Mesendoderm (in vitro differentiated cells): Measurements from ENCODE around the gene AXIN1.
"Not testable (repeated sequence)": the region's sequence is repeated elsewhere in the genome, so short reads cannot be mapped to it uniquely, and the experiment has no call there.

Experiments used
- DNase-seq: peaks from one replicate; pipeline ENCODE4 v3.0.0; 2013
- H2AK5ac ChIP-seq: 2 replicates; pipeline ENCODE4 v1.6.1; 2013; ENCODE audit warnings: low read length, inconsistent platforms
- H2BK120ac ChIP-seq: 2 replicates; pipeline ENCODE4 v1.6.1; 2013; ENCODE audit warnings: low read depth, mild to moderate bottlenecking, low read length, moderate library complexity, mixed read lengths
- H2BK15ac ChIP-seq: replicated peaks from 2 replicates; pipeline ENCODE4 v1.6.1; 2013; ENCODE audit warnings: low read depth, mild to moderate bottlenecking, moderate library complexity
- H2BK5ac ChIP-seq: 2 replicates; pipeline ENCODE4 v1.6.1; 2013; ENCODE audit warnings: low read length, inconsistent platforms
- H3K18ac ChIP-seq: 2 replicates; pipeline ENCODE4 v1.6.1; 2013; ENCODE audit warnings: mild to moderate bottlenecking, low read length, mixed read lengths
- H3K23ac ChIP-seq: one replicate; pipeline ENCODE4 v1.6.1; 2013; ENCODE audit warnings: low read length
- H3K27ac ChIP-seq: 2 replicates; pipeline ENCODE4 v1.5.1; 2013; ENCODE audit warnings: low read depth, mild to moderate bottlenecking, inconsistent platforms, low read length, moderate library complexity
- H3K27me3 ChIP-seq: 2 replicates; pipeline ENCODE4 v1.6.1; 2013; ENCODE audit warnings: low read length, control low read depth, mild to moderate bottlenecking, inconsistent platforms; ENCODE audit not compliant: insufficient read depth, poor library complexity
- H3K36me3 ChIP-seq: 2 replicates; pipeline ENCODE4 v1.6.1; 2013; ENCODE audit warnings: low read length, inconsistent platforms; ENCODE audit not compliant: control insufficient read depth, insufficient read depth
- H3K4ac ChIP-seq: one replicate; pipeline ENCODE4 v1.6.1; 2013; ENCODE audit warnings: low read depth, mild to moderate bottlenecking, low read length, moderate library complexity
- H3K4me1 ChIP-seq: 2 replicates; pipeline ENCODE4 v1.6.1; 2013; ENCODE audit warnings: low read depth, low read length, inconsistent platforms; ENCODE audit not compliant: control insufficient read depth
- H3K4me2 ChIP-seq: 2 replicates; pipeline ENCODE4 v1.6.1; 2013; ENCODE audit warnings: low read length
- H3K4me3 ChIP-seq: 2 replicates; pipeline ENCODE4 v1.5.1; 2013; ENCODE audit warnings: mild to moderate bottlenecking, low read length
- H3K56ac ChIP-seq: one replicate; pipeline ENCODE4 v1.6.1; 2013; ENCODE audit warnings: low read length
- H3K79me1 ChIP-seq: 2 replicates; pipeline ENCODE4 v1.6.1; 2013; ENCODE audit warnings: low read length, inconsistent platforms
- H3K79me2 ChIP-seq: 2 replicates; pipeline ENCODE4 v1.6.1; 2013; ENCODE audit warnings: mild to moderate bottlenecking, low read length; ENCODE audit not compliant: control insufficient read depth, insufficient read depth
- H3K9ac ChIP-seq: 2 replicates; pipeline ENCODE4 v1.6.1; 2013; ENCODE audit warnings: low read length, inconsistent platforms
- H4K5ac ChIP-seq: one replicate; pipeline ENCODE4 v1.6.1; 2013; ENCODE audit warnings: low read length
- H4K8ac ChIP-seq: one replicate; pipeline ENCODE4 v1.6.1; 2013; ENCODE audit warnings: low read depth, mild to moderate bottlenecking, control low read depth, low read length, moderate library complexity
- WGBS: extraction: QIAGEN DNeasy Blood & Tissue Kit; methylation state at CpG from one replicate; pipeline ENCODE4 v1.1.7; 2013; ENCODE audit warnings: low lambda C conversion rate, missing lambda C conversion rate; ENCODE audit not compliant: insufficient coverage; ENCODE audit errors: extremely low coverage; 5-methylcytosine and 5-hydroxymethylcytosine counted together

The AXIN1 gene

DNA sequence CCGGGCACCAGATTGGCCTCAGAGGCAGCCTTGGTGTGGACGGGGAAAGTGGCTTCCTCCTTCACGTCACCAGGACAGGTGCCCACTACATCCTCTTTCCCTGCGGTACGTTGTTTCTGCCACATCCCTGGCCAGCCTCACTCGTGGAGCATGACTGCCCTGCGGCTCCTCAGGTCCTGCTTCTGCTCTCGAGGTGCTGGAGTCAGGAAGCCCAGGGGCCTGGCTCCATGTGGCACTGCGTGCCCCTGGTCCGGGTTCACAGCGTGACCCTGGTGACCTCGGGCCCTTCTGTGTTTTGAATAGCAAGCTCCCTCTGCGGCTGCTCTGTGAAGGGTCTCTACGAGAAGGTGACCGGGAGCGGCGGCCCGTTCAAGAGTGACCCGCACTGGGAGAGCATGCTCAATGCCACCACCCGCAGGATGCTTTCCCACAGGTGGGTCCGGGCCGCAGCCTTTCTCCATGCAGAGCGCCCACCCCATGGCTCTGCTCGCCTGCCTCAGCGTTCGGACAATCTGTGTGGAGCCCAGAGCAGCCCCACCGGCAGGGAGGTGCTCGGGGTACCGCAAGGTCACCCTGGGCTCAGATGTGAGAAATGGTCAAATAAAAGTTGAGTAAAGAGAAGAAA lies 90.3 kb downstream of the AXIN1 start:
- no peak for DNase-seq
- no peak overlapping the region for H2AK5ac ChIP-seq
- no peak overlapping the region for H3K18ac ChIP-seq
- no peaks in the 10 kb centered on the region for H3K27me3 ChIP-seq
- H2BK15ac ChIP-seq, result no peak overlapping the region
- H3K4me1 ChIP-seq, result no peaks in the 10 kb centered on the region
- no peak overlapping the region for H2BK5ac ChIP-seq
- no peak overlapping the region for H3K27ac ChIP-seq
- H3K79me2 ChIP-seq, result no peaks in the 10 kb centered on the region
- WGBS, result no CpG with 5 or more reads among the region's 29 CpGs
- H4K8ac ChIP-seq, result no peak overlapping the region
- no peaks in the 10 kb centered on the region for H3K79me1 ChIP-seq
- no peak overlapping the region for H3K4me2 ChIP-seq
- H3K4me3 ChIP-seq, result no peak overlapping the region
- H2BK120ac ChIP-seq, result no peak overlapping the region
- H3K56ac ChIP-seq, result no peak overlapping the region
- no peak overlapping the region for H4K5ac ChIP-seq
- peaks cover 2% of the 10 kb centered on the region for H3K36me3 ChIP-seq
- no peak overlapping the region for H3K23ac ChIP-seq
- H3K4ac ChIP-seq, result no peak overlapping the region
- no peak overlapping the region for H3K9ac ChIP-seq

DNA sequence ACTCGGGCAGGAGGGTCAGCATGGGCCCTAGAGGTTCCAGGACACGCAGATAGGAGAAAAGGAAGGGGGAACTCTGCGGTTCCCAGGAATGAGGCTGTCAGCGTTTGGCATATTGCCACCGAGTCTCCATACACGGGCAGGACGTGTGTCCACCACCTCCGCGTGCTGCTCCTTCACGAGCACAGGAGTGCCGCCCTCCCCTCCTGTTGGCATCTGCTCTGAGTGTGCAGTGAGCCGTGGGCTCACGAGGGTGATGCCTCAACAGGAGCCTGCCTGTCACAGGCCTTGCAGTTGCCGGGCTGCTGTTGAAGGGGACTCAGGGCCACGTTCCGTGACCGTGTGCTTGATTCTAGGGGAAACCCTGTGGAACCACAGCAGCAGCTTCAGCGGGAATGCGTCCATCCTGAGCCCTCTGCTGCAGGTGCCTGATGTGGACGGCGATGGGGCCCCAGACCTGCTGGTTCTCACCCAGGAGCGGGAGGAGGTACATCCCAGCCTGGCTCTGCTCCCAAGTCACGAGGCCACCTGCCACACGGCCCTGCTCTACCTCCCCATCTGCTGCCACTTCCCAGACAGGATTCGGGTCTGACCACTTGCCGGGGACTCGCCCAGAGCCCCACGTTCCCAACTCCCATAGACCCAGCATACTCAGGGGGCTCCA lies 91.4 kb downstream of the AXIN1 start:
- no peak overlapping the region for H2AK5ac ChIP-seq
- H3K79me1 ChIP-seq, result no peaks in the 10 kb centered on the region
- H3K4me1 ChIP-seq, result no peaks in the 10 kb centered on the region
- DNase-seq, result no peak
- no peak overlapping the region for H3K23ac ChIP-seq
- H3K4ac ChIP-seq, result no peak overlapping the region
- H3K27me3 ChIP-seq, result no peaks in the 10 kb centered on the region
- H2BK5ac ChIP-seq, result no peak overlapping the region
- no peak overlapping the region for H4K5ac ChIP-seq
- no peak overlapping the region for H3K56ac ChIP-seq
- H3K9ac ChIP-seq, result no peak overlapping the region
- H2BK120ac ChIP-seq, result no peak overlapping the region
- H3K27ac ChIP-seq, result no peak overlapping the region
- no peak overlapping the region for H2BK15ac ChIP-seq
- no peaks in the 10 kb centered on the region for H3K79me2 ChIP-seq
- WGBS, result no CpG with 5 or more reads among the region's 28 CpGs
- peaks cover 2% of the 10 kb centered on the region for H3K36me3 ChIP-seq
- no peak overlapping the region for H3K18ac ChIP-seq
- H3K4me2 ChIP-seq, result no peak overlapping the region
- no peak overlapping the region for H3K4me3 ChIP-seq
- no peak overlapping the region for H4K8ac ChIP-seq

DNA sequence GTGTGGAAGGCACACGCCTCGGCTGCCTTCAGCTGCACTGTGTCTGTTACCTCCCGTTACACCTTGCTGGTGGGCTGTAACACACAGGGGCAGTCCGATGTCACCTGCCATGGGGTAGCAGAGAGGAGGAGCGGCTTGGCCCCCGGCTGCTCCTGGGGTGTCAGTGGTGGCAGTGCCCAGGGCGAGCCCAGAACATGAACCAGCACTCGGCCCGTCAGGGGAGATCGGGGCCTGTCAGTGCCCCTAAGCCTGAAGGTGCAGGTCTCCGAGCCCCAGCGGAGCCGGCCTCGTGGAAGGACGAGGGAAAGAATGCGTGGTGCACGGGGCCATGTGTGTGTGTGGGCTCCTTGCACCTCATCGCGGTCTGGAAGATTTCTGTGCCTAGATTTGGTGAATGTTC lies 92.2 kb downstream of the AXIN1 start:
- Histone ChIP-seq H4K5ac (no peak overlapping the region), H3K27ac (no peak overlapping the region), H2BK5ac (no peak overlapping the region), H3K4me1 (no peaks in the 10 kb centered on the region), H3K23ac (no peak overlapping the region), H3K36me3 (peaks cover 5% of the 10 kb centered on the region), H3K4me2 (no peak overlapping the region), H3K9ac (no peak overlapping the region), H3K79me1 (no peaks in the 10 kb centered on the region), H3K79me2 (no peaks in the 10 kb centered on the region), H3K27me3 (no peaks in the 10 kb centered on the region), H4K8ac (no peak overlapping the region), H3K18ac (no peak overlapping the region), H2BK15ac (no peak overlapping the region), H3K4me3 (no peak overlapping the region), H2BK120ac (no peak overlapping the region), H2AK5ac (no peak overlapping the region), H3K4ac (no peak overlapping the region), H3K56ac (no peak overlapping the region)
- WGBS, result no CpG with 5 or more reads among the region's 19 CpGs
- no peak for DNase-seq

DNA sequence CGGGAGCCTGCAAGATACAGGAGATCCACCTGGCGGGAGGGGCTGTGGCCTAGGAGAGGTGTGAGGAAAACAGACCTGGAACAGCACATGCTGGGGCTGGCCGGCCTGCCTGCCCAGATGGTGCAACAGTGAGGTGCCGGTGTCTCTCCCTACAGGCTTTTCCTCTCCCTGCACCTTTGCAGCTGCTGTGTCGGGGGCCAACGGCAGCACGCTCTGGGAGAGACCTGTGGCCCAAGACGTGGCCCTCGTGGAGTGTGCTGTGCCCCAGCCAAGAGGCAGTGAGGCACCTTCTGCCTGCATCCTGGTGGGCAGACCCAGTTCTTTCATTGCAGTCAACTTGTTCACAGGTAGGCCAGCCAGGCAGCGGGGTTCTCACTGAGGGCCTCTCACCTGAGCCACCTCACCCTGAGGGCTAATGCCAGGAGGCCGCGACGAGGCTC lies 92.7 kb downstream of the AXIN1 start:
- no peak overlapping the region for H3K18ac ChIP-seq
- no peak overlapping the region for H3K4me3 ChIP-seq
- no peak overlapping the region for H4K5ac ChIP-seq
- H2BK5ac ChIP-seq, result no peak overlapping the region
- H3K4me1 ChIP-seq, result no peaks in the 10 kb centered on the region
- peaks cover 5% of the 10 kb centered on the region for H3K36me3 ChIP-seq
- no peak overlapping the region for H3K56ac ChIP-seq
- H2AK5ac ChIP-seq, result no peak overlapping the region
- no peaks in the 10 kb centered on the region for H3K79me2 ChIP-seq
- H3K9ac ChIP-seq, result no peak overlapping the region
- no peaks in the 10 kb centered on the region for H3K27me3 ChIP-seq
- H4K8ac ChIP-seq, result no peak overlapping the region
- no peaks in the 10 kb centered on the region for H3K79me1 ChIP-seq
- H2BK15ac ChIP-seq, result no peak overlapping the region
- DNase-seq, result no peak
- no peak overlapping the region for H3K23ac ChIP-seq
- H3K4me2 ChIP-seq, result no peak overlapping the region
- WGBS, result no CpG with 5 or more reads among the region's 13 CpGs
- no peak overlapping the region for H2BK120ac ChIP-seq
- H3K27ac ChIP-seq, result no peak overlapping the region
- no peak overlapping the region for H3K4ac ChIP-seq

DNA sequence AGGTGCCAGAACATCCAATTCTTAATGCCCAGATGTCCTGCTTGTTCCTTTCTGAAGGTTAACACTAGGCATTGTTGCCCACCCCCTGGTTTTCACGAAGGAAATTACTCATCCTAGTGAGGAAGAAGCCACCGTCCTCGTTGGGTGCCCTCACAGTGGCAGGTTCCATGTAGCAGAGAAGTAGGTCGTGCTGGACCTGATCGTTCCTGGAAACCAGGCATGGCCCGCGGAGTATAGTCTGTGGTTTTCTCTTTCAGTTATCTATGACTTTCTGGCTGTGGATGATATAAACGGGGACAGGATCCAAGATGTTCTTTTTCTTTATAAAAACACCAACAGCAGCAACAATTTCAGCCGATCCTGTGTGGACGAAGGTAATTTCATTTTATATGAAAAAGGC lies 93.3 kb downstream of the AXIN1 start:
- H3K23ac ChIP-seq, result no peak overlapping the region
- no peak overlapping the region for H2AK5ac ChIP-seq
- H2BK15ac ChIP-seq, result no peak overlapping the region
- no peak overlapping the region for H3K9ac ChIP-seq
- peaks cover 5% of the 10 kb centered on the region for H3K36me3 ChIP-seq
- WGBS, result no CpG with 5 or more reads among the region's 10 CpGs
- H3K4me2 ChIP-seq, result no peak overlapping the region
- H3K4me1 ChIP-seq, result no peaks in the 10 kb centered on the region
- H3K79me2 ChIP-seq, result no peaks in the 10 kb centered on the region
- no peak for DNase-seq
- H2BK5ac ChIP-seq, result no peak overlapping the region
- no peak overlapping the region for H2BK120ac ChIP-seq
- H3K79me1 ChIP-seq, result no peaks in the 10 kb centered on the region
- no peak overlapping the region for H3K56ac ChIP-seq
- no peak overlapping the region for H3K18ac ChIP-seq
- H3K4ac ChIP-seq, result no peak overlapping the region
- H4K8ac ChIP-seq, result no peak overlapping the region
- H3K27ac ChIP-seq, result no peak overlapping the region
- H3K4me3 ChIP-seq, result no peak overlapping the region
- H4K5ac ChIP-seq, result no peak overlapping the region
- no peaks in the 10 kb centered on the region for H3K27me3 ChIP-seq

DNA sequence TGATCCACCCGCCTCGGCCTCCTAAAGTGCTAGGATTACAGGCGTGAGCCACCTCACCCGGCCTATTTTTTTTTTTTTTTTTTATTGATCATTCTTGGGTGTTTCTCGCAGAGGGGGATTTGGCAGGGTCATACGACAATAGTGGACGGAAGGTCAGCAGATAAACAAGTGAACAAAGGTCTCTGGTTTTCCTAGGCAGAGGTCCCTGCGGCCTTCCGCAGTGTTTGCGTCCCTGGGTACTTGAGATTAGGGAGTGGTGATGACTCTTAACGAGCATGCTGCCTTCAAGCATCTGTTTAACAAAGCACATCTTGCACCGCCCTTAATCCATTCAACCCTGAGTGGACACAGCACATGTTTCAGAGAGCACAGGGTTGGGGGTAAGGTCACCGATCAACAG lies 94.4 kb downstream of the AXIN1 start:
- WGBS, result no CpG with 5 or more reads among the region's 13 CpGs
- not testable (repeated sequence) for DNase-seq, H2AK5ac ChIP-seq, H2BK120ac ChIP-seq, H4K8ac ChIP-seq, H3K18ac ChIP-seq, H3K79me1 ChIP-seq, H2BK5ac ChIP-seq, H3K27me3 ChIP-seq, H4K5ac ChIP-seq, H3K23ac ChIP-seq, H3K36me3 ChIP-seq, H3K4me3 ChIP-seq, H3K4me1 ChIP-seq, H2BK15ac ChIP-seq, H3K4ac ChIP-seq, H3K4me2 ChIP-seq, H3K9ac ChIP-seq, H3K27ac ChIP-seq, H3K79me2 ChIP-seq, H3K56ac ChIP-seq
